Kidney (tissue), 14 donors: ENCODE results near the gene B4GALNT3. TPM values are rescaled to one million over a fixed set of nuclear protein-coding genes. Genes with fewer than 3 reads are reported as not detected.

Source experiments
- DNase-seq, 5 donors: peaks; one replicate each; pipeline ENCODE4 v3.0.0-alpha.2; 2013 to 2020
- FAIRE-seq: peaks from 2 replicates; lab custom pipeline; 2012; peaks lifted over from hg19 to GRCh38; lab: Jason Lieb, UNC
- H3K27ac ChIP-seq, 2 donors: one replicate each; pipeline ENCODE4 v1.7.0; 2013; ENCODE audit warnings: low read depth in 2 of 2, low read length in 2 of 2, inconsistent platforms in 1 of 2
- H3K27me3 ChIP-seq: one replicate; pipeline ENCODE4 v1.7.1; 2013; ENCODE audit warnings: low read length, inconsistent platforms; ENCODE audit not compliant: control insufficient read depth, insufficient read depth
- H3K36me3 ChIP-seq, 3 donors: one replicate each; pipeline versions ENCODE4 v1.7.0 to v1.7.1; 2013; ENCODE audit warnings: low read length in 3 of 3, control low read depth in 1 of 3, inconsistent platforms in 1 of 3; ENCODE audit not compliant: insufficient read depth in 3 of 3, control insufficient read depth in 2 of 3
- H3K4me1 ChIP-seq, 3 donors: one replicate each; pipeline versions ENCODE4 v1.7.0 to v1.7.1; 2013; ENCODE audit warnings: low read length in 3 of 3, inconsistent platforms in 1 of 3, low read depth in 1 of 3; ENCODE audit not compliant: control insufficient read depth in 2 of 3, insufficient read depth in 2 of 3
- H3K4me3 ChIP-seq, 3 donors: one replicate each; pipeline versions ENCODE4 v1.7.0 to v1.8.1; 2013; ENCODE audit warnings: low read length in 3 of 3, control low read depth in 1 of 3, inconsistent platforms in 1 of 3
- H3K9ac ChIP-seq, 3 donors: one replicate each; pipeline versions ENCODE4 v1.7.0 to v1.7.1; 2013; ENCODE audit warnings: low read length in 3 of 3, control low read depth in 1 of 3, inconsistent platforms in 1 of 3
- H3K9me3 ChIP-seq, 3 donors: one replicate each; pipeline versions ENCODE4 v1.7.0 to v1.7.1; 2013; ENCODE audit warnings: low read length in 3 of 3, control low read depth in 1 of 3, inconsistent platforms in 1 of 3; ENCODE audit not compliant: control insufficient read depth in 2 of 3, insufficient read depth in 1 of 3
- CTCF ChIP-seq: IDR thresholded peaks from 3 replicates; pipeline ENCODE4 v1.5.1; 2012; ENCODE audit warnings: mild to moderate bottlenecking, moderate library complexity, borderline replicate concordance; ENCODE audit not compliant: insufficient read depth; ENCODE audit errors: extremely low read depth
- intact Hi-C: fragments of 100-400 bp; cut with DNase I; formaldehyde crosslinking; loops from one replicate; pipeline ENCODE4 v1.11.1; 2022
- polyA plus RNA-seq: library from polyadenylated mRNA; stranded (reverse); fragments of 350-450 nt; fragmentation: Illumina TruSeq; extraction: RNeasy Lipid Tissue Mini Kit (QIAGEN cat#74804); gene quantifications from one replicate; pipeline ENCODE4 v1.2.3, GENCODE V29; 2014; ENCODE audit warnings: low read depth, low replicate concordance; ENCODE audit not compliant: insufficient read depth
- total RNA-seq: library from RNA; stranded (reverse); fragmentation: NEBNext Ultra II Directional; extraction: Animal tissue kit (Norgen Biotek cat#: 25700); gene quantifications from one replicate; pipeline ENCODE4 v1.2.1, GENCODE V29; 2021
- donor health status: control.
- donor health status: control.
- donor health status: control.
- donor health status: control.
- donor health status: control.
- donor health status: DM: yes; HTN: yes; CAD: no.
- donor health status: Normal renal cell carcinoma (clear cell type).

B4GALNT3 gene
- total and polyA plus RNA-seq, 2 donors from 2014 or later: 11.3 to 12.5 TPM

- DNase-seq (no peak), FAIRE-seq (no peak)
- Histone ChIP-seq H3K9ac (no peak overlapping the region), H3K4me3 (no peak overlapping the region), H3K36me3 (no peaks in the 10 kb centered on the region), H3K4me1 (no peaks in the 10 kb centered on the region), H3K27ac (no peak overlapping the region), H3K9me3 (no peaks in the 10 kb centered on the region), H3K27me3 (no peaks in the 10 kb centered on the region)
- intact Hi-C loops: no loop called here
- no peak for TF ChIP-seq CTCF
Measured at GRCh38 chr12:550473-551260, 90.9 kb downstream of the B4GALNT3 start.

- intact Hi-C loops: no loop called here
- Histone ChIP-seq H3K27ac (no peak overlapping the region), H3K9me3 (no peaks in the 10 kb centered on the region), H3K36me3 (no peaks in the 10 kb centered on the region), H3K9ac (no peak overlapping the region), H3K4me3 (no peak overlapping the region), H3K27me3 (no peaks in the 10 kb centered on the region), H3K4me1 (no peaks in the 10 kb centered on the region)
- no peak for TF ChIP-seq CTCF
- FAIRE-seq (no peak), DNase-seq (no peak)
Measured at GRCh38 chr12:552466-552865, 92.7 kb downstream of the B4GALNT3 start.

DNA sequence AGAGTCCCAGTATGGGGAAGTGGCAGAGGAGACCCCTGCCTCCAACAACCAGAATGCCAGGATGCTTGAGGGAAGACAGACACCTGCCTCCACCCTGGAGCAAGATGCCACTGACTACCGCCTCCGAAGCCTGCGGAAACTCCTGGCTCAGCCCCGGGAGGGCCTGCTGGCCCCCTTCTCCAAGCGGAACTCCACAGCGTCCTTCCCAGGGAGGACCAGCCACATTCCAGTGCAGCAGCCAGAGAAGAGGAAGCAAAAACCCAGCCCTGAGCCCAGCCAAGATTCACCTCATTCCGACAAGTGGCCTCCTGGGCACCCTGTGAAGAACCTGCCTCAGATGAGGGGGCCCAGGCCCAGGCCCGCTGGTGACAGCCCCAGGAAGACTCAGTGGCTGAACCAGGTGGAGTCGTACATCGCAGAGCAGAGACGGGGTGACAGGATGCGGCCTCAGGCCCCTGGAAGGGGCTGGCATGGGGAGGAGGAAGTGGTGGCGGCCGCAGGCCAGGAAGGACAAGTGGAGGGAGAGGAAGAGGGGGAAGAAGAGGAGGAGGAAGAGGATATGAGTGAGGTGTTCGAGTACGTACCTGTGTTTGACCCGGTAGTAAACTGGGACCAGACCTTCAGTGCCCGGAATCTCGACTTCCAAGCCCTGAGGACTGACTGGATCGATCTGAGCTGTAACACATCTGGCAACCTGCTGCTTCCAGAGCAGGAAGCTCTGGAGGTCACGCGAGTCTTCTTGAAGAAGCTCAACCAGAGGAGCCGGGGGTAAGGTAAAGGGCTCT lies 93.7 kb downstream of the B4GALNT3 start:
- no peak for FAIRE-seq
- no peak for TF ChIP-seq CTCF

More for the DNA sequence above, 93.7 kb downstream of the B4GALNT3 start:
- Histone ChIP-seq H3K4me3 (no peak overlapping the region), H3K9ac (no peak overlapping the region), H3K9me3 (no peaks in the 10 kb centered on the region), H3K4me1 (no peaks in the 10 kb centered on the region), H3K27ac (no peak overlapping the region), H3K36me3 (no peaks in the 10 kb centered on the region), H3K27me3 (no peaks in the 10 kb centered on the region)
- intact Hi-C loops: no loop called here
- DNase-seq: no peak
